AG04450 (cell line): ENCODE measurements around the gene ZNF75A. TPM values are rescaled to one million over a fixed set of nuclear protein-coding genes. Genes with fewer than 3 reads are reported as not detected.

Experiments used
- CTCF ChIA-PET: fragments of 300-600, 350-600 bp; formaldehyde crosslinking; extraction: SDS; loops from one replicate; lab custom pipeline; 2022; ENCODE audit warnings: antibody characterized with exemption, inconsistent platforms; lab: Charles Lee
- POLR2A ChIA-PET: fragments of 350-600 bp; formaldehyde crosslinking; extraction: SDS; loops from one replicate; lab custom pipeline; 2021; ENCODE audit warnings: antibody characterized with exemption, inconsistent platforms; lab: Yijun Ruan, JAX
- DNase-seq: peaks from one replicate; pipeline ENCODE4 v3.0.0-alpha.2; 2011; ENCODE audit warnings: low read depth, low spot score
- H3K27ac ChIP-seq: one replicate; pipeline ENCODE4 v1.5.1; 2012; ENCODE audit warnings: low read depth, low read length, control low read depth
- H3K27me3 ChIP-seq: one replicate; pipeline ENCODE4 v1.6.0; 2012; ENCODE audit warnings: low read length; ENCODE audit not compliant: control insufficient read depth, insufficient read depth
- H3K4me3 ChIP-seq: 2 replicates; pipeline ENCODE4 v1.5.1; 2011; ENCODE audit warnings: mild to moderate bottlenecking, low read depth, low read length, control low read depth
- H3K9me3 ChIP-seq: 2 replicates; pipeline ENCODE4 v1.5.1; 2012; ENCODE audit warnings: low read length; ENCODE audit not compliant: control insufficient read depth, insufficient read depth
- polyA plus RNA-seq: library from polyadenylated mRNA; depleted of rRNA; stranded (reverse); fragments of >200 nt; gene quantifications from 2 replicates; pipeline ENCODE4 v1.2.3, GENCODE V29; 2011
- TF ChIP-seq, protein P1 (sequence below): IDR thresholded peaks from 2 replicates; pipeline ENCODE4 v1.5.1; 2011; ENCODE audit warnings: low read depth, low read length, control low read depth, inconsistent platforms

ZNF75A gene
- polyA plus RNA-seq, 1 experiment = 20.3 TPM

DNA sequence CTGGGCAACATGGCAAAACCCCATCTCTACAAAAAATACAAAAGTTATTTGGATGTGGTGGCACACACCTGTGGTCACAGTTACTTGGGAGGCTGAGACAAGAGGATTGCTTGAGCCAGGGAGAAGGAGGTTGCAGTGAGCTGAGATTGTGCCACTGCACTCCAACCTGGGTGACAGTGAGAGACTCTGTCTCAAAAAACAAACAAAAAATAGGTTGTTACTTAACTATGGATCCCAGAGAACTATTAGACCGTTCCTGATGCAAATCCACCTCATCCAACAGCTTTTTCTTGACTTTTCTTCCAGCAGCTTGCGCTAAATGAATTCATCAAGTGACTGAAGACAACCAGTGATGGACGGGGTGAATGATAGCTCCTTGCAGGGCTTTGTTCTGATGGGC lies 50.3 kb downstream of the ZNF75A start, which contains the start of gene OR2C1:
Gene OR2C1, plus strand, starts transcription at position 301 of the 400 bp plus-strand sequence. Its CDS starts 52 bp downstream, at position 353.
- no peak for DNase-seq
- CTCF ChIA-PET = no interaction called here
- Histone ChIP-seq H3K27ac (no peak within 1 kb of the TSS), H3K4me3 (no peak within 1 kb of the TSS), H3K27me3 (peaks cover 3% of the 10 kb centered on the region), H3K9me3 (peaks cover 4% of the 10 kb centered on the region; the same call in 1 of the 2 replicates)
- POLR2A ChIA-PET = interaction anchor here (0.8 to 1.2 kb wide), 2 partner anchors 9 to 45 kb away, joined by 4 read pairs; partner anchors contain the start of gene ZSCAN32
- TF ChIP-seq, protein P1, sequence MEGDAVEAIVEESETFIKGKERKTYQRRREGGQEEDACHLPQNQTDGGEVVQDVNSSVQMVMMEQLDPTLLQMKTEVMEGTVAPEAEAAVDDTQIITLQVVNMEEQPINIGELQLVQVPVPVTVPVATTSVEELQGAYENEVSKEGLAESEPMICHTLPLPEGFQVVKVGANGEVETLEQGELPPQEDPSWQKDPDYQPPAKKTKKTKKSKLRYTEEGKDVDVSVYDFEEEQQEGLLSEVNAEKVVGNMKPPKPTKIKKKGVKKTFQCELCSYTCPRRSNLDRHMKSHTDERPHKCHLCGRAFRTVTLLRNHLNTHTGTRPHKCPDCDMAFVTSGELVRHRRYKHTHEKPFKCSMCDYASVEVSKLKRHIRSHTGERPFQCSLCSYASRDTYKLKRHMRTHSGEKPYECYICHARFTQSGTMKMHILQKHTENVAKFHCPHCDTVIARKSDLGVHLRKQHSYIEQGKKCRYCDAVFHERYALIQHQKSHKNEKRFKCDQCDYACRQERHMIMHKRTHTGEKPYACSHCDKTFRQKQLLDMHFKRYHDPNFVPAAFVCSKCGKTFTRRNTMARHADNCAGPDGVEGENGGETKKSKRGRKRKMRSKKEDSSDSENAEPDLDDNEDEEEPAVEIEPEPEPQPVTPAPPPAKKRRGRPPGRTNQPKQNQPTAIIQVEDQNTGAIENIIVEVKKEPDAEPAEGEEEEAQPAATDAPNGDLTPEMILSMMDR = no peak

DNA sequence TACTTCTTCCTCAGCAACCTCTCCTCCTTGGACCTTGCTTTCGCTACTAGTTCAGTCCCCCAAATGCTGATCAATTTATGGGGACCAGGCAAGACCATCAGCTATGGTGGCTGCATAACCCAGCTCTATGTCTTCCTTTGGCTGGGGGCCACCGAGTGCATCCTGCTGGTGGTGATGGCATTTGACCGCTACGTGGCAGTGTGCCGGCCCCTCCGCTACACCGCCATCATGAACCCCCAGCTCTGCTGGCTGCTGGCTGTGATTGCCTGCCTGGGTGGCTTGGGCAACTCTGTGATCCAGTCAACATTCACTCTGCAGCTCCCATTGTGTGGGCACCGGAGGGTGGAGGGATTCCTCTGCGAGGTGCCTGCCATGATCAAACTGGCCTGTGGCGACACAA lies 50.8 kb downstream of the ZNF75A start:
- H3K4me3 ChIP-seq = no peak overlapping the region
- CTCF ChIA-PET = no interaction called here
- no peak overlapping the region for H3K27ac ChIP-seq
- POLR2A ChIA-PET = interaction anchor here (0.8 to 1.2 kb wide), 2 partner anchors 9 to 45 kb away, joined by 4 read pairs; partner anchors contain the start of gene ZSCAN32
- peaks cover 3% of the 10 kb centered on the region for H3K27me3 ChIP-seq
- no peak for DNase-seq
- TF ChIP-seq, protein P1 = no peak
- H3K9me3 ChIP-seq = peaks cover 4% of the 10 kb centered on the region; the same call in 1 of the 2 replicates

DNA sequence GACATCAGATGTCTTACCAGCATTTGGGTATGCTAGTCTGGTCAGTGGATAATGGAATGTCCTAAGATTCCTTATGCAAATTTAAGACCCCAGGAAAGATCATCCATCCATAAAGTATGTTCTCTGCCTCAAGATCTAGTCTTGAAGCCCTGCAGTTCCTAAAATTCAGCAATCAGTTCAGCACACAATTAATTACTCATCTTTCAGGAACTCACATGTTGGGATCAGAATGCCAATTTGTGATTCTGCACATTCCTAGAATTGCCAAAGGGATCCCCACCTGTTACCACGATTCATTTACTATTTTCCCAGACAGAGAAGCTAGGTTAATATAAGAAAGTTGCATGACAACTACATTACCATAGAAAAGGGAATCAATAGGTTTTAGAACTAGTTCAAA lies 53.6 kb downstream of the ZNF75A start:
- H3K4me3 ChIP-seq = no peak overlapping the region
- TF ChIP-seq, protein P1 = no peak
- H3K27me3 ChIP-seq = peaks cover 3% of the 10 kb centered on the region
- ChIA-PET POLR2A (no interaction called here), CTCF (no interaction called here)
- H3K27ac ChIP-seq = no peak overlapping the region
- DNase-seq = no peak
- H3K9me3 ChIP-seq = peaks cover 6% of the 10 kb centered on the region

DNA sequence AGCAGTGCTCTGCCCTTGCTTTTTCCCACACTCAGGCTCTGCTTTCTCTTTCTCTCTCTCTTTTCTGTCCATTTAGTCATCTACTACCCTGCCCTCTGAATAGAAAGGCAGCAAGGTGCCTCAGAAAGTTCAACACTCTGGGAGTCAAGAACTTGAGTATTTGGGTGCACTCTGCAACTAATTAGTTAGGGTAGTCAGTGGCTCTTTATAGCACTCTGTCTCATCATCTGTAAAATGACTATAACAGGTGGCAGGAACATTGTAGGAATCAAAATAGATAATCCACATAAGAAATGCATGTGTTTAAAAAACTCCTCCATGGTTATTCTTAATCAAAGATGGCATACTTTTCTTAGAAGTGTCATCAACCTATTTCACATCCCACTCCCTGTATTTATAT lies 57.6 kb downstream of the ZNF75A start:
- TF ChIP-seq, protein P1 = no peak
- Histone ChIP-seq H3K27me3 (no peaks in the 10 kb centered on the region), H3K4me3 (no peak overlapping the region), H3K27ac (no peak overlapping the region), H3K9me3 (peaks cover 31% of the 10 kb centered on the region)
- no peak for DNase-seq
- CTCF ChIA-PET = no interaction called here
- POLR2A ChIA-PET = no interaction called here

DNA sequence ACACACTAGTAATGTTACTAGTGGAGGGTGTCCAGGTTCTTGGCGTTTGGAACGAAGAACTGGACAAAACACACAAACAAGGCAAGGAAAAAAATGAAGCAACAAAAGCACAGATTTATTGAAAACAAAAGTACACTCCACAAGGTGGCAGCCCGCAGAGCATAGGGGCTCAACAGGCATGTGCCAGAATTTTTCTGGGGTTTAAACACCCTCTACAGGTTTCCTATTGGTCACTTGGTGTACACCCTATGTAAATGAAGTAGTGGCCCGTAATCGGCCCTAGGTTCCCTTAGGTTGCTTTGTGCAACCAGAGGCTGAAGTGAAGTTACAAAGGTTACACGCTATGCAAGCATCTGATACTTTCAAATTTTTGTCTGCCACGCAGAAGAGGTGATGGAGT lies 58.5 kb downstream of the ZNF75A start:
- CTCF ChIA-PET = no interaction called here

More for the DNA sequence above, 58.5 kb downstream of the ZNF75A start:
- peaks cover 31% of the 10 kb centered on the region for H3K9me3 ChIP-seq
- H3K27me3 ChIP-seq = no peaks in the 10 kb centered on the region
- POLR2A ChIA-PET = no interaction called here
- no peak for DNase-seq
- H3K27ac ChIP-seq = no peak overlapping the region
- TF ChIP-seq, protein P1 = no peak
- H3K4me3 ChIP-seq = no peak overlapping the region
